ENCODE results near the gene TAF1B.
"Not testable (repeated sequence)": the region's sequence is repeated elsewhere in the genome, so short reads cannot be mapped to it uniquely, and the experiment has no call there.

The TAF1B gene

GRCh38 chr2:9836517-9836916 is 6.8 kb upstream of the TAF1B start:
- H3K27ac Mint-ChIP-seq: no peak overlapping the region
- no peak overlapping the region for H3K4me3 Mint-ChIP-seq
- no peaks in the 10 kb centered on the region for H3K9me3 Mint-ChIP-seq (ENCODE audit: low read depth)
- no peaks in the 10 kb centered on the region for H3K36me3 Mint-ChIP-seq
- no peaks in the 10 kb centered on the region for H3K27me3 Mint-ChIP-seq
- no peaks in the 10 kb centered on the region for H3K4me1 Mint-ChIP-seq (ENCODE audit: low read depth)

GRCh38 chr2:9837451-9837850 is 5.8 kb upstream of the TAF1B start:
- Mint-ChIP-seq H3K4me1 (ENCODE audit: low read depth) (peaks cover 2% of the 10 kb centered on the region), H3K9me3 (ENCODE audit: low read depth) (no peaks in the 10 kb centered on the region), H3K27ac (no peak overlapping the region), H3K4me3 (no peak overlapping the region), H3K27me3 (no peaks in the 10 kb centered on the region), H3K36me3 (no peaks in the 10 kb centered on the region)

GRCh38 chr2:9838391-9838790 is 4.9 kb upstream of the TAF1B start:
- Mint-ChIP-seq H3K36me3 (no peaks in the 10 kb centered on the region), H3K9me3 (ENCODE audit: low read depth) (no peaks in the 10 kb centered on the region), H3K4me3 (no peak overlapping the region), H3K27me3 (no peaks in the 10 kb centered on the region), H3K4me1 (ENCODE audit: low read depth) (peaks cover 10% of the 10 kb centered on the region), H3K27ac (no peak overlapping the region)

GRCh38 chr2:9842487-9843228 is 616 bp upstream of the TAF1B start:
- Mint-ChIP-seq H3K4me1 (ENCODE audit: low read depth) (peaks cover 45% of the 10 kb centered on the region), H3K9me3 (ENCODE audit: low read depth) (no peaks in the 10 kb centered on the region), H3K36me3 (peaks cover 3% of the 10 kb centered on the region), H3K27ac (peak overlapping the region; percentile 94), H3K4me3 (peak overlapping the region; percentile 92), H3K27me3 (no peaks in the 10 kb centered on the region)

GRCh38 chr2:9844036-9844483 is 786 bp downstream of the TAF1B start:
- Mint-ChIP-seq H3K27ac (peak overlapping the region; percentile 94), H3K9me3 (ENCODE audit: low read depth) (no peaks in the 10 kb centered on the region), H3K4me1 (ENCODE audit: low read depth) (peaks cover 47% of the 10 kb centered on the region), H3K36me3 (peaks cover 3% of the 10 kb centered on the region), H3K4me3 (peak overlapping the region; percentile 92), H3K27me3 (no peaks in the 10 kb centered on the region)

- Mint-ChIP-seq H3K36me3 (peaks cover 3% of the 10 kb centered on the region), H3K27me3 (no peaks in the 10 kb centered on the region), H3K9me3 (ENCODE audit: low read depth) (no peaks in the 10 kb centered on the region), H3K27ac (peak overlapping the region; percentile 43), H3K4me1 (ENCODE audit: low read depth) (peaks cover 47% of the 10 kb centered on the region), H3K4me3 (peak overlapping the region; percentile 92)
Measured at GRCh38 chr2:9844576-9844975, 1.3 kb downstream of the TAF1B start.

GRCh38 chr2:9846554-9846953 is 3.3 kb downstream of the TAF1B start:
- no peaks in the 10 kb centered on the region for H3K27me3 Mint-ChIP-seq
- peaks cover 47% of the 10 kb centered on the region for H3K4me1 Mint-ChIP-seq (ENCODE audit: low read depth)
- H3K27ac Mint-ChIP-seq: no peak overlapping the region
- peaks cover 7% of the 10 kb centered on the region for H3K36me3 Mint-ChIP-seq
- no peaks in the 10 kb centered on the region for H3K9me3 Mint-ChIP-seq (ENCODE audit: low read depth)
- H3K4me3 Mint-ChIP-seq: no peak overlapping the region

- Mint-ChIP-seq H3K27me3 (no peaks in the 10 kb centered on the region), H3K4me3 (peak overlapping the region; percentile 24), H3K9me3 (ENCODE audit: low read depth) (no peaks in the 10 kb centered on the region), H3K27ac (no peak overlapping the region), H3K36me3 (peaks cover 11% of the 10 kb centered on the region), H3K4me1 (ENCODE audit: low read depth) (peaks cover 47% of the 10 kb centered on the region)
Measured at GRCh38 chr2:9847140-9847539, 3.9 kb downstream of the TAF1B start.

- H3K27ac Mint-ChIP-seq: no peak overlapping the region
- peaks cover 33% of the 10 kb centered on the region for H3K36me3 Mint-ChIP-seq
- H3K4me3 Mint-ChIP-seq: no peak overlapping the region
- H3K9me3 Mint-ChIP-seq (ENCODE audit: low read depth): no peaks in the 10 kb centered on the region
- no peaks in the 10 kb centered on the region for H3K27me3 Mint-ChIP-seq
- H3K4me1 Mint-ChIP-seq (ENCODE audit: low read depth): peaks cover 1% of the 10 kb centered on the region
Measured at GRCh38 chr2:9852881-9853280, 9.6 kb downstream of the TAF1B start.

GRCh38 chr2:9857814-9858729 is 14.8 kb downstream of the TAF1B start:
- no peaks in the 10 kb centered on the region for H3K27me3 Mint-ChIP-seq
- no peaks in the 10 kb centered on the region for H3K4me1 Mint-ChIP-seq (ENCODE audit: low read depth)
- no peak overlapping the region for H3K27ac Mint-ChIP-seq
- peaks cover 5% of the 10 kb centered on the region for H3K9me3 Mint-ChIP-seq (ENCODE audit: low read depth)
- H3K36me3 Mint-ChIP-seq: peaks cover 42% of the 10 kb centered on the region
- H3K4me3 Mint-ChIP-seq: no peak overlapping the region

GRCh38 chr2:9858730-9859068 is 15.4 kb downstream of the TAF1B start:
- Mint-ChIP-seq H3K9me3 (ENCODE audit: low read depth) (peaks cover 5% of the 10 kb centered on the region), H3K4me3 (no peak overlapping the region), H3K4me1 (ENCODE audit: low read depth) (no peaks in the 10 kb centered on the region), H3K27me3 (no peaks in the 10 kb centered on the region), H3K36me3 (peaks cover 42% of the 10 kb centered on the region), H3K27ac (no peak overlapping the region)

GRCh38 chr2:9860922-9861580 is 17.8 kb downstream of the TAF1B start:
- not testable (repeated sequence) for H3K27ac Mint-ChIP-seq; H3K4me3 Mint-ChIP-seq; H3K27me3 Mint-ChIP-seq; H3K9me3 Mint-ChIP-seq (ENCODE audit: low read depth); H3K4me1 Mint-ChIP-seq (ENCODE audit: low read depth)
- H3K36me3 Mint-ChIP-seq: peaks cover 36% of the 10 kb centered on the region

- no peak overlapping the region for H3K27ac Mint-ChIP-seq
- H3K4me3 Mint-ChIP-seq: no peak overlapping the region
- H3K36me3 Mint-ChIP-seq: peaks cover 12% of the 10 kb centered on the region
- H3K27me3 Mint-ChIP-seq: no peaks in the 10 kb centered on the region
- no peaks in the 10 kb centered on the region for H3K9me3 Mint-ChIP-seq (ENCODE audit: low read depth)
- no peaks in the 10 kb centered on the region for H3K4me1 Mint-ChIP-seq (ENCODE audit: low read depth)
Measured at GRCh38 chr2:9867881-9868280, 24.6 kb downstream of the TAF1B start.

GRCh38 chr2:9873337-9873736 is 30.1 kb downstream of the TAF1B start:
- H3K27ac Mint-ChIP-seq: no peak overlapping the region
- no peak overlapping the region for H3K4me3 Mint-ChIP-seq
- H3K4me1 Mint-ChIP-seq (ENCODE audit: low read depth): no peaks in the 10 kb centered on the region
- H3K36me3 Mint-ChIP-seq: peaks cover 23% of the 10 kb centered on the region
- H3K27me3 Mint-ChIP-seq: no peaks in the 10 kb centered on the region
- H3K9me3 Mint-ChIP-seq (ENCODE audit: low read depth): no peaks in the 10 kb centered on the region

- H3K27ac Mint-ChIP-seq: no peak overlapping the region
- H3K4me3 Mint-ChIP-seq: no peak overlapping the region
- H3K36me3 Mint-ChIP-seq: peaks cover 23% of the 10 kb centered on the region
- no peaks in the 10 kb centered on the region for H3K4me1 Mint-ChIP-seq (ENCODE audit: low read depth)
- no peaks in the 10 kb centered on the region for H3K27me3 Mint-ChIP-seq
- H3K9me3 Mint-ChIP-seq (ENCODE audit: low read depth): no peaks in the 10 kb centered on the region
Measured at GRCh38 chr2:9877026-9877425, 33.8 kb downstream of the TAF1B start.
